CD4-positive, alpha-beta memory T cell (primary cell): Measurements from ENCODE around the gene CASTOR1. TPM values are rescaled to one million over a fixed set of nuclear protein-coding genes. Genes with fewer than 3 reads are reported as not detected.

Source experiments
- CTCF ChIA-PET: fragments of 350-600 bp; sonication (Branson Sonifier 250); formaldehyde crosslinking; loops from one replicate; lab custom pipeline; 2021; ENCODE audit warnings: inconsistent platforms; ENCODE audit not compliant: partially characterized antibody; lab: Charles Lee
- POLR2A ChIA-PET: fragments of 350-600 bp; sonication (Branson Sonifier 250); formaldehyde crosslinking; loops from one replicate; lab custom pipeline; 2021; ENCODE audit not compliant: partially characterized antibody; lab: Charles Lee
- DNase-seq, 5 donors: peaks; one replicate each; pipeline versions ENCODE4 v3.0.0 to v3.0.0-alpha.2; 2020 to 2022; ENCODE audit warnings: mixed read lengths in 1 of 5
- H3K27ac ChIP-seq: one replicate; pipeline ENCODE4 v1.7.0; 2013; ENCODE audit warnings: low read depth, low read length
- H3K27me3 ChIP-seq: 2 replicates; pipeline ENCODE4 v1.7.0; 2013; ENCODE audit warnings: mild to moderate bottlenecking, low read length, moderate library complexity; ENCODE audit not compliant: insufficient read depth
- H3K36me3 ChIP-seq: 2 replicates; pipeline ENCODE4 v1.7.0; 2013; ENCODE audit warnings: mild to moderate bottlenecking, low read length, moderate library complexity; ENCODE audit not compliant: insufficient read depth
- H3K4me1 ChIP-seq: 2 replicates; pipeline ENCODE4 v1.7.0; 2013; ENCODE audit warnings: mild to moderate bottlenecking, low read length, moderate library complexity; ENCODE audit not compliant: insufficient read depth
- H3K4me3 ChIP-seq, 2 donors: one replicate each; pipeline ENCODE4 v1.7.0; 2013; ENCODE audit warnings: low read length in 2 of 2, mild to moderate bottlenecking in 1 of 2
- H3K9me3 ChIP-seq, 2 donors: one replicate each; pipeline ENCODE4 v1.7.0; 2013; ENCODE audit warnings: low read length in 2 of 2, control low read depth in 1 of 2; ENCODE audit not compliant: control insufficient read depth in 1 of 2
- H3K27ac Mint-ChIP-seq, 7 donors: one replicate each; pipeline ENCODE4 v1.8.0; 2020 to 2021; ENCODE audit warnings: mixed read lengths in 7 of 7, mild to moderate bottlenecking in 6 of 7, inconsistent platforms in 3 of 7, moderate library complexity in 3 of 7
- H3K27me3 Mint-ChIP-seq, 2 donors: one replicate each; pipeline ENCODE4 v1.8.0; 2020 to 2021; ENCODE audit warnings: mixed read lengths in 2 of 2
- H3K36me3 Mint-ChIP-seq, 2 donors: one replicate each; pipeline ENCODE4 v1.8.0; 2020 to 2021; ENCODE audit warnings: mixed read lengths in 2 of 2, inconsistent platforms in 1 of 2, mild to moderate bottlenecking in 1 of 2
- H3K4me1 Mint-ChIP-seq, 4 donors: one replicate each; pipeline ENCODE4 v1.8.0; 2020 to 2021; ENCODE audit warnings: mixed read lengths in 4 of 4, mild to moderate bottlenecking in 1 of 4
- H3K4me3 Mint-ChIP-seq, 8 donors: one replicate each; pipeline ENCODE4 v1.8.0; 2020 to 2021; ENCODE audit warnings: mixed read lengths in 8 of 8, mild to moderate bottlenecking in 7 of 8, moderate library complexity in 6 of 8, inconsistent platforms in 3 of 8
- H3K9me3 Mint-ChIP-seq, 8 donors: one replicate each; pipeline ENCODE4 v1.8.0; 2020 to 2021; ENCODE audit warnings: mixed read lengths in 8 of 8, mild to moderate bottlenecking in 5 of 8, inconsistent platforms in 3 of 8, moderate library complexity in 1 of 8
- intact Hi-C: fragments of 100-400 bp; cut with micrococcal nuclease; formaldehyde crosslinking; loops from one replicate; pipeline ENCODE4 v1.15.1; 2023
- polyA plus RNA-seq, 2 donors: library from polyadenylated mRNA; unstranded; fragments of 300-500 nt; fragmentation: Illumina TruSeq; gene quantifications; one replicate each; pipeline ENCODE4 v1.2.3, GENCODE V29; 2021
- total RNA-seq, 2 experiments: library from RNA; stranded (reverse); gene quantifications; one replicate each; pipeline ENCODE4 v1.2.3, GENCODE V29; 2021

The CASTOR1 gene
- total and polyA plus RNA-seq, 4 experiments from 2014 or later = 11.3 to 17.5 (median 14.3) TPM

DNA sequence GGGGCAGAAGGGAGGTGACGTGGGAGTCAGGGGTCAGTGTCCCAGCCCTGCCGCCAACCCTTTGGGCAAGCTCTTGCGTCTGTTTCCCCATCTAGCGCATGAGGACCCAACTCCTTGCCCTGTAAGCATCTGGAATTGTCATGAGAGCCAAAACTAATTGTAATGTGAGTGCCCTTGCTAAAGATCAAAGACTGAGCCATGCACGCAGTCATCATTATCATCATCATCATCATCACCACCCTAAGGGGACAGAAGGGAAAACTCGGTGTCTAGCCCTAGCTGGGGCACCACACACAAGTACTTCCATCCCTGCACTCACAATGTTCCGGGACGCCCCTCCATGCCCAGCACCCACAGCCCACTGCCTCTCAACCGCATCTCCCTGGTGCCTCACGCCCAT lies 45.2 kb downstream of the CASTOR1 start:
- POLR2A ChIA-PET = no interaction called here
- H3K4me1 Mint-ChIP-seq = peaks cover 30 to 59% (median 42%) of the 10 kb centered on the region in 4 donors

DNA sequence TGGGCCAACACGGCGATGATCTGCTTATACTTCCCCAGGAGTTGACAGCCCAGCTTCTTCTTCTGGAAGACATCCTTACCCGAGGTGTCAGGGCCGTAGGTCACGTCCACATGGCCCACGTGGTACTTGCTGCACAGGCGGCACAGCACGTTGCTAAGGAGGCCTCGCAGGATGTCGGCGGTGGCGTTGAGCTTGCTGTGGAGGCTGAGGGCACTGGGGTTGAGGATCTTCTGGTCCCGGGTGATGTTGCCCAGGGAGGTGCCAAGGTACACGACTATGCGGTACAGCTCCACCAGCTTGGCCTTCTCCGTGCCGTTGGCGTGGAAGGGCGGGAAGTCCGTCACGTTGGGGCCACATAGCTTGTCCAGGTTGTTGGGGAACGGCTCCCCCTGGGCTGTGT lies 45.6 kb downstream of the CASTOR1 start:
- H3K27ac Mint-ChIP-seq = peak overlapping the region in 2 of 7 donors; percentile 31 to 42
- Histone ChIP-seq H3K9me3 (no peaks in the 10 kb centered on the region), H3K4me3 (no peak overlapping the region), H3K27me3 (no peaks in the 10 kb centered on the region), H3K4me1 (peaks cover 43% of the 10 kb centered on the region), H3K36me3 (no peaks in the 10 kb centered on the region), H3K27ac (no peak overlapping the region)
- POLR2A ChIA-PET = interaction anchor here (1.3 kb wide), 1 partner anchor 139 kb away, joined by 3 read pairs; no protein-coding TSS in a partner anchor
- H3K36me3 Mint-ChIP-seq = no peaks in the 10 kb centered on the region
- CTCF ChIA-PET = interaction anchor here (2.0 kb wide), 1 partner anchor 136 kb away, joined by 6 read pairs; no protein-coding TSS in a partner anchor
- DNase-seq = peak in 1 of 5 donors; percentile 28
- no peaks in the 10 kb centered on the region for H3K9me3 Mint-ChIP-seq
- intact Hi-C loops = no loop called here
- H3K4me3 Mint-ChIP-seq = peak overlapping the region in 2 of 8 donors; percentile 1 to 73
- H3K27me3 Mint-ChIP-seq = peaks cover 2 to 7% of the 10 kb centered on the region in 2 donors
- H3K4me1 Mint-ChIP-seq = peaks cover 29 to 58% (median 41%) of the 10 kb centered on the region in 4 donors

More for the DNA sequence above, 45.2 kb downstream of the CASTOR1 start:
- Histone ChIP-seq H3K9me3 (no peaks in the 10 kb centered on the region), H3K4me1 (peaks cover 43% of the 10 kb centered on the region), H3K36me3 (no peaks in the 10 kb centered on the region), H3K27me3 (no peaks in the 10 kb centered on the region), H3K27ac (no peak overlapping the region), H3K4me3 (no peak overlapping the region)
- peak overlapping the region in 5 of 8 donors; percentile 1 to 73 (median 41) for H3K4me3 Mint-ChIP-seq
- H3K9me3 Mint-ChIP-seq = no peaks in the 10 kb centered on the region
- intact Hi-C loops = no loop called here
- peak in 1 of 5 donors; percentile 8 for DNase-seq
- CTCF ChIA-PET = interaction anchor here (2.0 kb wide), 1 partner anchor 136 kb away, joined by 6 read pairs; no protein-coding TSS in a partner anchor
- peaks cover 2 to 8% of the 10 kb centered on the region in 2 donors for H3K27me3 Mint-ChIP-seq
- H3K27ac Mint-ChIP-seq = peak overlapping the region in 3 of 7 donors; percentile 9 to 71 (median 10)
- no peaks in the 10 kb centered on the region for H3K36me3 Mint-ChIP-seq

DNA sequence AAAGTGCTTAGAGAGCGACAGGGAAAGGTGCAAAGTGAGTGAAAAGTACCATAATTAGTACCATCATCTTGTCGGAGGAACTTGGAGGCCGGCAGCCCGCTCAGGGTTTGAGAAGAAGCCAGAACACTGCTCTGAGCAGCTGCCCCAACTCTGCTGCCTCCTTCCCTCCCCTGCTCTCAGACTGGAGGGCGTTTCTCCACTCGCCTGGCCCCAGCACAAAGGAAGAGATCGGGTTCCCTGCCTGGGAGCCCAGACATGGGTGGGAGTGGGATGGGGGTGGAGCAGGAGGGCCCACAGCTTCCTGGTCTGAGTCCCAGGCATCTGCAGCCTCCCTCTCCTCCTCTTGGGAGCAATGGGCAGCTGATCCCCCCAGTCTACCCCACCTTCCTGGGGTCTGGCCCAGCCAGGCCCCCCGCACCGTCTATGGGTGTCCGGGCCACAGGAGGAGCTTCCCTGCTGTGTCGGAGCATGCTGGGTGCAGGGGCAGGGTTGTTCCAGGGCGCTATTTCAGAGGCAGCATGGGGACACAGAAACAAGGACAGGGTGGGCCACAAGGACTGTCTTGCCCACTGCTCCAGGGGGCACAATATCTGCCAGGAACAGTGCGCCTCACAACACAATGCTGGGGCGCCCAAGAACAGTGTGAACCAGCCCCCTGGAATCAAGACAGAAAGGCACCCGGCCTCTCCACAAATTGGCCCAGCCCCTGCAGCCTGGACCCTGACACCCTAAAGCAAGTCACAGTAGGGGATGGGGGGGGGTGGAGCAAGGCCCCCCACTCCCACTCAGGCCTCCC lies 47.5 kb downstream of the CASTOR1 start:
- Histone ChIP-seq H3K27ac (no peak overlapping the region), H3K9me3 (no peaks in the 10 kb centered on the region), H3K4me3 (no peak overlapping the region), H3K36me3 (no peaks in the 10 kb centered on the region), H3K27me3 (no peaks in the 10 kb centered on the region), H3K4me1 (peaks cover 36% of the 10 kb centered on the region)
- peaks cover 0 to 3% of the 10 kb centered on the region in 2 donors for H3K27me3 Mint-ChIP-seq
- no peak overlapping the region for H3K27ac Mint-ChIP-seq
- H3K4me1 Mint-ChIP-seq = peaks cover 20 to 41% (median 27%) of the 10 kb centered on the region in 4 donors
- ChIA-PET CTCF (interaction anchor here (1.4 kb wide), 1 partner anchor 21 kb away, joined by 5 read pairs; no protein-coding TSS in a partner anchor), POLR2A (no interaction called here)
- DNase-seq = peak in 1 of 5 donors; percentile 12
- intact Hi-C loops = no loop called here
- no peaks in the 10 kb centered on the region for H3K36me3 Mint-ChIP-seq
- H3K4me3 Mint-ChIP-seq = no peak overlapping the region
- no peaks in the 10 kb centered on the region for H3K9me3 Mint-ChIP-seq

DNA sequence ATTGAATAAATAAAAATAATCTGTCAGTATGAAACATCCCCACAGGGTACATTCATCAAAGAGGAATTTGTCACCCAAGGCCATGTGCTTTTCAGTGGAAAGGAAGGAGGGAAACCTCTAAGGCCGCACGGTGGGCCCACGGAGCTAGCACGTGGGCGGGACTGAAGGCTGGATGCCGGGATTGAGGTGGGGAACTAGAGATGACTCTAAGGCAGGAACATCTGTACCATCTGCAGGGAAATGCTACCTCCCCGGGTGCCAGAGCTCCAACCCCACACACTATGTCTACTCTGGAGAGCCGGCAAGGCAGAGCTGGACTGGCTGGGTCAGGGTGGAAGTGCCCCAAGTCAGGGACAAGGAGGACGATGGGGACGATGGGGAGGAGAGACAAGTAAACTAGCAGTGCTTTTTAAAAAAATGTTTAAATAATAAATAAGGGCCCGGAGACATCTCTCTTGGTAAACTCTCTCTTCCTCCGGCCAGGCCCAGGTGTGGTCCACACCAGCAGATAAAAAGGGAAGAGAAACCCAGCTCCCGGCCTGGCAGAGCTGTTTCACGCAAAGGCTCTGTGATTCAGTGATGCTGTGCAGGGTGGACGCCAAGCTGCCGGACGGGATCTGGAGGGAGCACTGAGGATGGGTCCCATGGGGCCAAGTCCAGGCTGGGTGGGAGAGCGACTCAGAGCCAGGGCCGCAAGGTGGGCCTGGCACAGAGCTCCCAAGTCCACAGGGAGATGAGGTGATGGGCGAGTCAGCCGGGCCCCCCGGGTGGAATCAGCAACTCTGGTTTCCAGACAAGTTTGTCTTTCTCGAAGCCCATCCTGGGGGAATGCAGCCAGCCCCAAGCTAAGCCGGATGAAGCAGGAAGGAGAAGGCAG lies 48.5 kb downstream of the CASTOR1 start:
- Mint-ChIP-seq H3K27me3 (no peaks in the 10 kb centered on the region), H3K4me1 (peaks cover 18 to 31% (median 21%) of the 10 kb centered on the region in 4 donors), H3K4me3 (no peak overlapping the region), H3K9me3 (no peaks in the 10 kb centered on the region), H3K36me3 (no peaks in the 10 kb centered on the region), H3K27ac (no peak overlapping the region)
- Histone ChIP-seq H3K9me3 (no peaks in the 10 kb centered on the region), H3K27ac (no peak overlapping the region), H3K4me1 (peaks cover 27% of the 10 kb centered on the region), H3K4me3 (no peak overlapping the region), H3K36me3 (no peaks in the 10 kb centered on the region), H3K27me3 (no peaks in the 10 kb centered on the region)
- POLR2A ChIA-PET = no interaction called here
- CTCF ChIA-PET = interaction anchor here (1.4 kb wide), 1 partner anchor 22 kb away, joined by 5 read pairs; no protein-coding TSS in a partner anchor
- DNase-seq = no peak
- intact Hi-C loops = no loop called here

DNA sequence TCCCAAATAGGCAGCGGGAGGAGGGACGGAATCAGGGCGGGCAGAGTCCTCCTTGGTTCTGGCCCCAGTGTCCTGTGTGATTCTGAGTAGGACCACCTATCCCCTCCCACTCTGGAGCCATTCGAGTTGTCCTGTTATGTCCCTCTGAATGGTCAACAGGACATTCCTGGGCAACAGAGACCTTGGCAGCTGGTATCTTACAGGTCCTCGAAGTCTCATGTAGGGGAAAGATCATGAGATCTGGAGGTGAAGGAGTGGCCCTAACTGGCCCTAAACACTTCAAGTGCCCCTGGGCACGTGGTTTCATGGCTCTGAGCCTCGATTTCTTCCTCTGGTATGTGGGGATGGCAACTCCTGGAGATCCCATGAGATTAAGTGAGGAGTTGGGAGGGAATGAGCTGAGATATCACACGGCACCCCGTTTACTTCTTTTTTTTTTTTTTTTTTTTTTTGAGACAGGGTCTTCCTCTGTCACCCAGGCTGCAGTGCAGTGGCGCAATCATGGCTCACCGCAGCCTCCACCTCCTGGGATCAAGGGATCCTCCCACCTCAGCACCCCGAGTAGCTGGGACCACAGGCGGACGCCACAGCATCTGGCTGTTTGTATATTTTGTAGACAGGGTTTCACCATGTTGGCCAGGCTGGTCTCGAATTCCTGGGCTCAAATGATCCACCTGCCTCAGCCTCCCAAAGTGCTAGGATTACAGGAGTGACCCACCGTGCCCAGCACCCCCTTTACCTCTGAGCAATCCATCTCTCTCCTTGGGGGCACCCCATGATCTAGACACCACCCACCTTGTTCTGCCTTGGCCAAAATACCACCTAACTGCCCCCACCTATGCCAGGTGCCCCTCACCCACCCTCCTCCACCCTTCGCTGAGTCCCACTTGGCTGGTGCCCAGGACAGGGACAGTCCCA lies 49.6 kb downstream of the CASTOR1 start:
- ChIA-PET CTCF (no interaction called here), POLR2A (no interaction called here)
- Mint-ChIP-seq H3K27ac (no peak overlapping the region), H3K9me3 (no peaks in the 10 kb centered on the region), H3K4me1 (peaks cover 13 to 22% (median 13%) of the 10 kb centered on the region in 4 donors), H3K4me3 (no peak overlapping the region), H3K27me3 (no peaks in the 10 kb centered on the region), H3K36me3 (no peaks in the 10 kb centered on the region)
- Histone ChIP-seq H3K27me3 (no peaks in the 10 kb centered on the region), H3K36me3 (no peaks in the 10 kb centered on the region), H3K4me1 (peaks cover 17% of the 10 kb centered on the region), H3K4me3 (no peak overlapping the region), H3K9me3 (no peaks in the 10 kb centered on the region), H3K27ac (no peak overlapping the region)
- DNase-seq = peak in 1 of 5 donors; percentile 15
- intact Hi-C loops = no loop called here

DNA sequence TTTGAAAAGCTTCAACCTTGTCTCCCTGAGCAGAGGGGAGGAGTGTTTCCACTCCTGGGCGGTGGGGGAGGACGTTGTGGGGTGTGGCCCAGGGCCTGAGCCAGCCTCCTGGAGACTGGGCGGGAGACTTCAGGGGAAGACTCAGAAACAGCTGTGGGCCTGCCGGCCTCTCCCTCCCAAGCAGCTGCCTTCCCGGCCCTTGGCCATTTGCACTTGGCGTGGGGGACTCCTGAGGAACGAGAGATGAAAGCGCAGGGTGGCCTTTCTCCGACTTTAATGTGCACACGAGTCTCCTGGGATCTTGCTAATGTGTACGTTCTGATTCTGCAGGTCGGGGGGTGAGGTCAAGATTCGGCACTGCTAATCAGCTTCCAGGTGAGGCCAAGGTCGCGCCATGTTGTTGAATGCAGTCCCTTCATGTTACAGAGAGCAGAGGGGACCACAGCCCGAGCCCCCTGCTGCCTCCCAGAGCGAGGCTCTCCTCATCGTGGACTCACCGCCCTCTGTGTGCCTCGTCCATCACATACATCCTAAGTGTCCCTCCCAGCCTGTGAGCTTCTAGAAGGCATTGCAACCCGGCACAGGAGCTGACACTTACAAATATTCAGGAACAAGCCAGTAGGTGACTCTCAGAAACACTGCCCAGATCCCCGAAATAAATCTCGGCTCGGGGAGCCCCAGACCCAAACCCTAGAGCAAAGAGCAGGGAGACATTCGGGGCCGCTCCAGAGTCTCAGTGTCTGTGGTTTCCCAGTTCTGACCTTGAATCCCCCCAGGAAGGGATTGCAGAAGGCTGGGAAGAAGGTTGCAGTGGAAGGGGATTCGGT lies 50.4 kb downstream of the CASTOR1 start:
- no peak overlapping the region for H3K4me3 ChIP-seq
- DNase-seq = no peak
- no peaks in the 10 kb centered on the region for H3K9me3 ChIP-seq
- no peaks in the 10 kb centered on the region for H3K27me3 Mint-ChIP-seq
- H3K4me3 Mint-ChIP-seq = no peak overlapping the region
- H3K27ac ChIP-seq = no peak overlapping the region
- intact Hi-C loops = no loop called here
- no peaks in the 10 kb centered on the region for H3K27me3 ChIP-seq
- H3K36me3 Mint-ChIP-seq = no peaks in the 10 kb centered on the region
- H3K9me3 Mint-ChIP-seq = no peaks in the 10 kb centered on the region
- peak overlapping the region in 1 of 7 donors; percentile 55 for H3K27ac Mint-ChIP-seq
- ChIA-PET CTCF (interaction anchor here (1.4 kb wide), 1 partner anchor 11 kb away, joined by 3 read pairs; no protein-coding TSS in a partner anchor), POLR2A (no interaction called here)
- H3K4me1 ChIP-seq = peaks cover 8% of the 10 kb centered on the region
- H3K4me1 Mint-ChIP-seq = peaks cover 4 to 13% (median 4%) of the 10 kb centered on the region in 4 donors
- H3K36me3 ChIP-seq = no peaks in the 10 kb centered on the region
